SU-DHL-6 (cell line): ENCODE results near the gene TEX9.

Experiments used
- CTCF ChIP-seq: fragments of 200-600 bp; sonication (generic); IDR thresholded peaks from one replicate; pipeline ENCODE4 v1.5.1; 2017; ENCODE audit warnings: antibody characterized with exemption, mild to moderate bottlenecking, low read length, moderate library complexity; ENCODE audit not compliant: insufficient read depth, poor library complexity, severe bottlenecking
- EZH2phosphoT487 ChIP-seq: fragments of 200-600 bp; sonication (generic), shearing (Covaris generic); conservative IDR thresholded peaks from 2 replicates; pipeline ENCODE4 v1.6.1; 2018; ENCODE audit warnings: mild to moderate bottlenecking, antibody characterized with exemption, low read length, moderate library complexity, mixed read lengths

DNA sequence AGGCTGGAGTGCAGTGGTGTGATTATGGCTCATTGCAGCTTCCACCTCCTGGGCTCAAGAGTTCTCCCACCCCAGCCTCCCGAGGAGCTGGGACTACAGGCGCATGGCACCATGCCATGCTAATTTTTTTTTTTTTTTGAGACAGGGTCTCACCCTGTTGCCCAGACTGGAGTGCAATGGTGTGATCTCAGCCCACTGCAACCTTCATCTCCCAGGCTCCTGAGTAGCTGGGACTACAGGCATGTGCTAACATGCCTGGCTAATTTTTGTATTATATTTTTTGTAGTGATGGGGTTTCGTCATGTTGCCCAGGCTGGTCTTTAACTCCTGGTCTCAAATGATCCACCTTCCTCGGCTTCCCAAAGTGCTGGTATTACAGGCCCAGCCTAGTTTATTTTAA, 4.0 kb downstream of the TEX9 start:
- TF ChIP-seq CTCF = no peak
- TF ChIP-seq EZH2phosphoT487 = no peak
